B cell (primary cell): ENCODE measurements around the gene PRAF2.

Source experiments
- CTCF ChIP-seq: fragments of 200-600 bp; IDR thresholded peaks from one replicate; pipeline ENCODE4 v1.8.0; 2022; ENCODE audit warnings: antibody characterized with exemption, mild to moderate bottlenecking
- EZH2 ChIP-seq: IDR thresholded peaks from 2 replicates; pipeline ENCODE4 v1.6.1; 2012; ENCODE audit warnings: borderline replicate concordance, low read depth, mild to moderate bottlenecking, moderate library complexity, low read length; ENCODE audit not compliant: insufficient read depth, poor library complexity, severe bottlenecking

- no peak for TF ChIP-seq CTCF
- no peak for TF ChIP-seq EZH2
Observed at GRCh38 chrX:49077941-49078340, 4.1 kb upstream of the PRAF2 start.
